Measurements from ENCODE around the gene ATF7IP2.

- TF ChIP-seq CTCF (IDR thresholded peaks at IDR 0.05; ENCODE audit: insufficient read depth, low read length, poor library complexity, severe bottlenecking), result no peak
- no peak for TF ChIP-seq EZH2phosphoT487 (conservative IDR thresholded peaks at IDR 0.05; ENCODE audit: low read length)
Observed at GRCh38 chr16:10390330-10390729, 4.5 kb downstream of the ATF7IP2 start.

Data from SU-DHL-6 (cell line).